Cardiac fibroblast (primary cell): ENCODE data around the gene FMNL2.

Source experiments
- DNase-seq, 2 donors: peaks; one replicate each; pipeline versions ENCODE4 v3.0.0 to v3.0.0-alpha.2; 2010; ENCODE audit warnings: low read depth in 2 of 2
- H3K4me3 ChIP-seq, 2 donors: replicated peaks in 1 of 2; 1 replicate in 1 of 2; 2 replicates in 1 of 2; pipeline ENCODE4 v1.5.1; 2011; ENCODE audit warnings: low read depth in 2 of 2, low read length in 2 of 2, mild to moderate bottlenecking in 2 of 2, moderate library complexity in 1 of 2
- CTCF ChIP-seq: IDR thresholded peaks from one replicate; pipeline ENCODE4 v1.5.1; 2011; ENCODE audit warnings: low read depth, mild to moderate bottlenecking, low read length, inconsistent platforms

Gene FMNL2

GRCh38 chr2:152496371-152496770 is 161.4 kb downstream of the FMNL2 start:
- no peak for TF ChIP-seq CTCF
- DNase-seq, result no peak
- no peak overlapping the region for H3K4me3 ChIP-seq

GRCh38 chr2:152497481-152498052 is 162.6 kb downstream of the FMNL2 start:
- DNase-seq, result peak; percentile 68 to 78
- TF ChIP-seq CTCF, result no peak
- no peak overlapping the region for H3K4me3 ChIP-seq

DNA sequence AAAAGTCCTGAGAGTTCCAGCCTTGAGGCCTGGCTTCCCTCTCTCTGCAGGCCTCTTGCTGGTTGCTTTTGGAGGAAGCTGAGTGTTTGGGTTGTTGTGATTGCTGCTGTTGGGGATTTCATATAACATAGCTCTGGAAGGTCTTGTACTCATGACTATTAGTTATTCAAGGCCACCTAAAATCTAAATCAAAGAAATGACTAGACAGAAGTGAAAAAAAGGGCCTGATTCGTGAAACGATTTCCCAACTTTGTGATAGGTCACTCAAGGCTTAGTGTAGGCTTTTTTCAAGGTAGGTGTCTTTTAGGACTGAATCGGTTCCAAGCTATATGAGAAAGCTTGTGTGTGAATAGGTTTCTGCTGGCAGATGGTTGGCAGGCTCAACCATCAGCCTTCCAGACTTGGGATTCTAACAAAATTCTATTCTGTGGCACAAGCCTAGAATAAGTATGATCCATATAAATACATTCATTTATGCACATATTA is 164.4 kb downstream of the FMNL2 start:
- H3K4me3 ChIP-seq, result no peak overlapping the region
- DNase-seq, result no peak
- TF ChIP-seq CTCF, result no peak

DNA sequence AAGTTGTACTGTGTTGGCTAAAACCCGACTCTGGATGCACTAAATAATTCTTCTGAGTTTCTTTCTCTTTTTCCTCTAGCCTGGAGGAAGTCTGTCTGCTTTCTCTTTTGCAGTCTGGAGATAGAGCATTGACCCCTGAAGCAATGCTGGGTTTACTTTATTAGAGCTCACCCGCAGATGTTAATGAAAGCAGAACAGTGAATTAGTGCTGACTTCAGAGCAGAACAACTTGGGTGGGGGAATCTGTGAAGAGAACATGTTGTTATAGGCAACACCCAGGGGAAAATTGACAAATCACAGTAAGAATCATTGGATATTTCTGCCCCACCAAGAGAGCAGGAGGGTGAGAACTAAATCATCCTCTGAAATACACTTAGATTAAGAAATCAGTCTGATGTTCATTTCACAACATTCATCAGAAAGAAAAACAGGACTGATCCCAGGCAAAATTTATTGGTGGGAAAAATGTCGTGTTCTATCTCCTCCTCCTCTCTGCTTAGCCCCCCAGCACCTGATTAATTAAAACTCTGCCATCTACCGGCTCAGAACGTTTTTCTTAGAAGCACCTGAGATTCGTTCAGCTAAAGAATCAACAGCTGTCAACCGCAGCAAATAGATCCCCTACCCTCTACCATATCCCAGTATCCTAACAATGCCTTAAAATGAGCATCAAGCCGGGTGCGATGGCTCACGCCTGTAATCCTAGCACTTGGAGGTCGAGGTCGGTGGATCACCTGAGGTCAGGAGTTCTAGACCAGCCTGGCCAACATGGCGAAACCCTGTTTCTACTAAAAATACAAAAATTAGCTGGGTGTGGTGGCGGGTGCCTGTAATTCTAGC is 165.1 kb downstream of the FMNL2 start:
- DNase-seq, result peak; percentile 61 to 88
- no peak for TF ChIP-seq CTCF

DNA sequence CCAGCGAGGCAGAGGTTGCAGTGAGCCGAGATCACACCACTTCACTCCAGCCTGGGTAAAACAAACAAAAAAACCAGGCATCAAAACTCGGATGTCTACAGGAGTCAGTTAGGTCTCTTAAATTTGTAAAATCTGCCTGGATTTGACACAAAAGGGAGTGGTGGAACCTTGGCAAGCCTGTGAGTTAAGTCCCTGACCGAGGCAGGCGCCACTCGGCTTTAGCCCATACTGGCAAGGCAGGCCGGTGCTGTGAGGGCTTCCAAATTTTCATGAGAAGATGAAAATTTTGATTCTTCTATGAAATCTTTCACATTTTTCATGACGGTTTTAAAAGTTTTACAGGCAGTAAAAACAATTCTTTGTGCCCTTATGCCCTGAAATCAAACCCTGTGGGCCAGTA is 165.8 kb downstream of the FMNL2 start:
- no peak for DNase-seq
- TF ChIP-seq CTCF, result no peak
- H3K4me3 ChIP-seq, result no peak overlapping the region

More for the DNA sequence above, 165.1 kb downstream of the FMNL2 start:
- H3K4me3 ChIP-seq, result no peak overlapping the region

DNA sequence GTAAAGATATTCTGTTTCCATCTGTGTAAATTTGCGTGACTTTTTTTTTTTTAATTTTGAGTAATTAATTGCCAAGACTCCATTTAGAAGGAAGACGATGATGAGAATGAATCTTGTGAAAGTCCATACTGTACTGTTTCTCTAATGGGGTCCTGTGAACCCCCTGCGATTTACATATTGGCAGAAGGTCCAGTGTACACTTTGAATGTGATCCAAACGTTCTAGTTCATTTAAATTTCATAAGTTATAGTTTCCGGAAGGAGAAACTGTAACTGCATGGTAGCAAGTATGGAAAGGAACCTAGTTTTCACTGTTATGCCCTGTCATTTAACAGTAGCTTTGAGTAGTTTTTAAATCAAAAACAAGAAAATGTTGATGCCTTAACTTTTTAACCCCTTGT is 166.7 kb downstream of the FMNL2 start:
- no peak overlapping the region for H3K4me3 ChIP-seq
- TF ChIP-seq CTCF, result no peak
- DNase-seq, result no peak
